CD8-positive, alpha-beta memory T cell (primary cell): Measurements from ENCODE around the gene SERPINA10. TPM values are rescaled to one million over a fixed set of nuclear protein-coding genes. Genes with fewer than 3 reads are reported as not detected.
"Not testable (repeated sequence)": the region's sequence is repeated elsewhere in the genome, so short reads cannot be mapped to it uniquely, and the experiment has no call there.

Experiments
- CTCF ChIA-PET: fragments of 350-600 bp; sonication (Branson Sonifier 250); formaldehyde crosslinking; loops from one replicate; lab custom pipeline; 2021; ENCODE audit warnings: antibody characterized with exemption; lab: Charles Lee
- POLR2A ChIA-PET: fragments of 350-600 bp; sonication (Branson Sonifier 250); formaldehyde crosslinking; loops from one replicate; lab custom pipeline; 2021; ENCODE audit warnings: antibody characterized with exemption; lab: Charles Lee
- DNase-seq, 5 donors: peaks; one replicate each; pipeline versions ENCODE4 v3.0.0 to v3.0.0-alpha.2; 2020 to 2022; ENCODE audit warnings: mixed read lengths in 1 of 5
- H3K27ac ChIP-seq: one replicate; pipeline ENCODE4 v1.7.0; 2013; ENCODE audit warnings: low read depth, mild to moderate bottlenecking, low read length, moderate library complexity
- H3K27me3 ChIP-seq: 2 replicates; pipeline ENCODE4 v1.7.0; 2013; ENCODE audit warnings: low read length, mild to moderate bottlenecking; ENCODE audit not compliant: insufficient read depth, poor library complexity, severe bottlenecking
- H3K36me3 ChIP-seq: 2 replicates; pipeline ENCODE4 v1.7.0; 2013; ENCODE audit warnings: mild to moderate bottlenecking, low read length, moderate library complexity; ENCODE audit not compliant: insufficient read depth
- H3K4me1 ChIP-seq: 2 replicates; pipeline ENCODE4 v1.7.0; 2013; ENCODE audit warnings: mild to moderate bottlenecking, low read length, moderate library complexity; ENCODE audit not compliant: insufficient read depth
- H3K4me3 ChIP-seq: 2 replicates; pipeline ENCODE4 v1.7.0; 2013; ENCODE audit warnings: mild to moderate bottlenecking, low read length
- H3K9me3 ChIP-seq: 2 replicates; pipeline ENCODE4 v1.7.0; 2013; ENCODE audit warnings: mild to moderate bottlenecking, low read length
- H3K27ac Mint-ChIP-seq, 8 donors: one replicate each; pipeline ENCODE4 v1.8.0; 2020 to 2021; ENCODE audit warnings: mixed read lengths in 8 of 8, mild to moderate bottlenecking in 6 of 8, inconsistent platforms in 3 of 8, moderate library complexity in 3 of 8
- H3K27me3 Mint-ChIP-seq, 2 donors: one replicate each; pipeline ENCODE4 v1.8.0; 2020 to 2021; ENCODE audit warnings: mixed read lengths in 2 of 2, mild to moderate bottlenecking in 1 of 2, moderate library complexity in 1 of 2
- H3K36me3 Mint-ChIP-seq, 3 donors: one replicate each; pipeline ENCODE4 v1.8.0; 2020 to 2021; ENCODE audit warnings: mixed read lengths in 3 of 3, inconsistent platforms in 1 of 3, mild to moderate bottlenecking in 1 of 3
- H3K4me1 Mint-ChIP-seq, 3 donors: one replicate each; pipeline ENCODE4 v1.8.0; 2020 to 2021; ENCODE audit warnings: mixed read lengths in 3 of 3, inconsistent platforms in 1 of 3, mild to moderate bottlenecking in 1 of 3
- H3K4me3 Mint-ChIP-seq, 7 donors: one replicate each; pipeline ENCODE4 v1.8.0; 2020 to 2021; ENCODE audit warnings: mixed read lengths in 7 of 7, mild to moderate bottlenecking in 6 of 7, moderate library complexity in 4 of 7, inconsistent platforms in 2 of 7
- H3K9me3 Mint-ChIP-seq, 5 donors: one replicate each; pipeline ENCODE4 v1.8.0; 2020 to 2022; ENCODE audit warnings: mixed read lengths in 5 of 5, mild to moderate bottlenecking in 3 of 5, moderate library complexity in 2 of 5, inconsistent platforms in 1 of 5
- polyA plus RNA-seq: library from polyadenylated mRNA; unstranded; fragments of 300-500 nt; fragmentation: Illumina TruSeq; gene quantifications from one replicate; pipeline ENCODE4 v1.2.3, GENCODE V29; 2021
- total RNA-seq, 2 experiments: library from RNA; stranded (reverse); gene quantifications; one replicate each; pipeline ENCODE4 v1.2.3, GENCODE V29; 2021

SERPINA10 gene
- total and polyA plus RNA-seq, 3 experiments from 2014 or later = not detected

- no peaks in the 10 kb centered on the region for H3K27me3 ChIP-seq
- CTCF ChIA-PET = no interaction called here
- H3K27ac ChIP-seq = no peak overlapping the region
- Mint-ChIP-seq H3K27me3 (peaks cover 4 to 10% of the 10 kb centered on the region in 2 donors), H3K36me3 (no peaks in the 10 kb centered on the region), H3K4me1 (no peaks in the 10 kb centered on the region), H3K4me3 (no peak overlapping the region), H3K27ac (no peak overlapping the region), H3K9me3 (peaks cover 0 to 5% (median 0%) of the 10 kb centered on the region in 5 donors)
- no peak for DNase-seq
- H3K36me3 ChIP-seq = no peaks in the 10 kb centered on the region
- H3K4me1 ChIP-seq = no peaks in the 10 kb centered on the region
- no peak overlapping the region for H3K4me3 ChIP-seq
- no peaks in the 10 kb centered on the region for H3K9me3 ChIP-seq
- POLR2A ChIA-PET = no interaction called here
These were observed 4.2 kb downstream of the SERPINA10 start for GRCh38 chr14:94288610-94289465.

- DNase-seq = no peak
- Histone ChIP-seq H3K9me3 (no peaks in the 10 kb centered on the region), H3K4me1 (no peaks in the 10 kb centered on the region), H3K27ac (no peak overlapping the region), H3K4me3 (no peak overlapping the region), H3K36me3 (no peaks in the 10 kb centered on the region), H3K27me3 (no peaks in the 10 kb centered on the region)
- Mint-ChIP-seq H3K27ac (no peak overlapping the region), H3K9me3 (peaks cover 0 to 2% (median 0%) of the 10 kb centered on the region in 5 donors), H3K4me1 (no peaks in the 10 kb centered on the region), H3K27me3 (peaks cover 4 to 8% of the 10 kb centered on the region in 2 donors), H3K36me3 (no peaks in the 10 kb centered on the region), H3K4me3 (no peak overlapping the region)
- CTCF ChIA-PET = no interaction called here
- POLR2A ChIA-PET = no interaction called here
These were observed 7.9 kb downstream of the SERPINA10 start for GRCh38 chr14:94285158-94285557.

GRCh38 chr14:94284221-94284620 is 8.8 kb downstream of the SERPINA10 start:
- peaks cover 0 to 2% (median 0%) of the 10 kb centered on the region in 5 donors for H3K9me3 Mint-ChIP-seq
- DNase-seq = no peak
- no peaks in the 10 kb centered on the region for H3K36me3 Mint-ChIP-seq
- Histone ChIP-seq H3K4me3 (no peak overlapping the region), H3K36me3 (no peaks in the 10 kb centered on the region), H3K27ac (no peak overlapping the region), H3K4me1 (no peaks in the 10 kb centered on the region), H3K27me3 (no peaks in the 10 kb centered on the region), H3K9me3 (no peaks in the 10 kb centered on the region)
- no peaks in the 10 kb centered on the region for H3K4me1 Mint-ChIP-seq
- ChIA-PET POLR2A (no interaction called here), CTCF (no interaction called here)
- no peak overlapping the region for H3K27ac Mint-ChIP-seq
- no peak overlapping the region for H3K4me3 Mint-ChIP-seq
- peaks cover 4 to 7% of the 10 kb centered on the region in 2 donors for H3K27me3 Mint-ChIP-seq

- Mint-ChIP-seq H3K9me3 (no peaks in the 10 kb centered on the region), H3K27ac (no peak overlapping the region), H3K36me3 (no peaks in the 10 kb centered on the region), H3K27me3 (peaks cover 1 to 7% of the 10 kb centered on the region in 2 donors), H3K4me1 (no peaks in the 10 kb centered on the region), H3K4me3 (no peak overlapping the region)
- Histone ChIP-seq H3K27me3 (no peaks in the 10 kb centered on the region), H3K4me1 (no peaks in the 10 kb centered on the region), H3K9me3 (no peaks in the 10 kb centered on the region), H3K36me3 (no peaks in the 10 kb centered on the region), H3K4me3 (no peak overlapping the region), H3K27ac (no peak overlapping the region)
- ChIA-PET CTCF (no interaction called here), POLR2A (no interaction called here)
- no peak for DNase-seq
These were observed 9.9 kb downstream of the SERPINA10 start for GRCh38 chr14:94282991-94283723.

- ChIA-PET POLR2A (no interaction called here), CTCF (no interaction called here)
- Histone ChIP-seq H3K9me3 (no peaks in the 10 kb centered on the region), H3K27me3 (no peaks in the 10 kb centered on the region), H3K36me3 (no peaks in the 10 kb centered on the region), H3K4me3 (no peak overlapping the region), H3K4me1 (no peaks in the 10 kb centered on the region), H3K27ac (no peak overlapping the region)
- H3K27ac Mint-ChIP-seq = no peak overlapping the region
- H3K27me3 Mint-ChIP-seq = peaks cover 4 to 11% of the 10 kb centered on the region in 2 donors
- no peaks in the 10 kb centered on the region for H3K9me3 Mint-ChIP-seq
- no peaks in the 10 kb centered on the region for H3K36me3 Mint-ChIP-seq
- no peak for DNase-seq
- H3K4me3 Mint-ChIP-seq = no peak overlapping the region
- H3K4me1 Mint-ChIP-seq = no peaks in the 10 kb centered on the region
These were observed 14.3 kb downstream of the SERPINA10 start for GRCh38 chr14:94278731-94279130.

GRCh38 chr14:94276898-94277561 is 16.0 kb downstream of the SERPINA10 start:
- DNase-seq, H3K27me3 ChIP-seq, H3K36me3 ChIP-seq, H3K9me3 Mint-ChIP-seq, POLR2A ChIA-PET, H3K27ac ChIP-seq, H3K27ac Mint-ChIP-seq, H3K9me3 ChIP-seq, CTCF ChIA-PET, H3K4me3 ChIP-seq, H3K4me1 Mint-ChIP-seq, H3K4me1 ChIP-seq, H3K36me3 Mint-ChIP-seq, H3K4me3 Mint-ChIP-seq: not testable (repeated sequence)
- peaks cover 4 to 19% of the 10 kb centered on the region in 2 donors for H3K27me3 Mint-ChIP-seq

GRCh38 chr14:94269156-94269555 is 23.9 kb downstream of the SERPINA10 start:
- Mint-ChIP-seq H3K27ac (peak overlapping the region in 1 of 8 donors; percentile 3), H3K27me3 (peaks cover 2 to 42% of the 10 kb centered on the region in 2 donors), H3K9me3 (no peaks in the 10 kb centered on the region), H3K4me1 (no peaks in the 10 kb centered on the region), H3K4me3 (no peak overlapping the region), H3K36me3 (no peaks in the 10 kb centered on the region)
- Histone ChIP-seq H3K27ac (no peak overlapping the region), H3K9me3 (no peaks in the 10 kb centered on the region), H3K27me3 (no peaks in the 10 kb centered on the region), H3K36me3 (no peaks in the 10 kb centered on the region), H3K4me3 (no peak overlapping the region), H3K4me1 (no peaks in the 10 kb centered on the region)
- DNase-seq = no peak
- CTCF ChIA-PET = no interaction called here
- POLR2A ChIA-PET = no interaction called here

- H3K4me1 ChIP-seq, H3K4me3 ChIP-seq, H3K36me3 ChIP-seq, DNase-seq, H3K27ac Mint-ChIP-seq, POLR2A ChIA-PET, H3K27ac ChIP-seq, H3K9me3 ChIP-seq, H3K4me1 Mint-ChIP-seq, H3K9me3 Mint-ChIP-seq, H3K36me3 Mint-ChIP-seq, CTCF ChIA-PET, H3K4me3 Mint-ChIP-seq, H3K27me3 ChIP-seq: not testable (repeated sequence)
- H3K27me3 Mint-ChIP-seq = peaks cover 2 to 42% of the 10 kb centered on the region in 2 donors
These were observed 24.5 kb downstream of the SERPINA10 start for GRCh38 chr14:94268582-94268981.
